GM12874 (cell line): ENCODE results near the gene VAT1L.

Experiments used
- TF ChIP-seq, protein P1 (sequence below): IDR thresholded peaks from 2 replicates; pipeline ENCODE4 v1.5.1; 2011; ENCODE audit warnings: low read depth, mild to moderate bottlenecking, control low read depth, low read length, moderate library complexity; ENCODE audit not compliant: insufficient read depth

VAT1L gene

DNA sequence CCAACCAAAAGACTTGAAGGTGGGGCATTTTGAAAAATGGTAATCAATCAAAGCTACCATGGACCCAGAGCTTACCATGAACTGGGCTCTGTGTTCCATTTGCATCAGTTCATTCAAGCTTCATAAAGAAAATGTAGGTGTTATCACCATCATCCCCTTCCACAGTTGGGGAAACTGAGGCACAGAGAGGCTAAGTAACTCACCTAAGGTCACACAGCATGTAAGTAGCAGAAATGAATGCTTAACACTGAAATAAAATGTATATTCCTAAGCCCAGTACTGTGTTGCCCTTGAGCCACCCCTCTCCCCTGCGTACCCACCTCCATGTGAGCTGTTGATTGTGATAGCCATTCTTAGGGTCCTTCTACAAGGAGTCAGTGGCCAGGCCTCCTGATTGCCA is 83.6 kb downstream of the VAT1L start:
- TF ChIP-seq, protein P1, sequence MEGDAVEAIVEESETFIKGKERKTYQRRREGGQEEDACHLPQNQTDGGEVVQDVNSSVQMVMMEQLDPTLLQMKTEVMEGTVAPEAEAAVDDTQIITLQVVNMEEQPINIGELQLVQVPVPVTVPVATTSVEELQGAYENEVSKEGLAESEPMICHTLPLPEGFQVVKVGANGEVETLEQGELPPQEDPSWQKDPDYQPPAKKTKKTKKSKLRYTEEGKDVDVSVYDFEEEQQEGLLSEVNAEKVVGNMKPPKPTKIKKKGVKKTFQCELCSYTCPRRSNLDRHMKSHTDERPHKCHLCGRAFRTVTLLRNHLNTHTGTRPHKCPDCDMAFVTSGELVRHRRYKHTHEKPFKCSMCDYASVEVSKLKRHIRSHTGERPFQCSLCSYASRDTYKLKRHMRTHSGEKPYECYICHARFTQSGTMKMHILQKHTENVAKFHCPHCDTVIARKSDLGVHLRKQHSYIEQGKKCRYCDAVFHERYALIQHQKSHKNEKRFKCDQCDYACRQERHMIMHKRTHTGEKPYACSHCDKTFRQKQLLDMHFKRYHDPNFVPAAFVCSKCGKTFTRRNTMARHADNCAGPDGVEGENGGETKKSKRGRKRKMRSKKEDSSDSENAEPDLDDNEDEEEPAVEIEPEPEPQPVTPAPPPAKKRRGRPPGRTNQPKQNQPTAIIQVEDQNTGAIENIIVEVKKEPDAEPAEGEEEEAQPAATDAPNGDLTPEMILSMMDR: no peak

DNA sequence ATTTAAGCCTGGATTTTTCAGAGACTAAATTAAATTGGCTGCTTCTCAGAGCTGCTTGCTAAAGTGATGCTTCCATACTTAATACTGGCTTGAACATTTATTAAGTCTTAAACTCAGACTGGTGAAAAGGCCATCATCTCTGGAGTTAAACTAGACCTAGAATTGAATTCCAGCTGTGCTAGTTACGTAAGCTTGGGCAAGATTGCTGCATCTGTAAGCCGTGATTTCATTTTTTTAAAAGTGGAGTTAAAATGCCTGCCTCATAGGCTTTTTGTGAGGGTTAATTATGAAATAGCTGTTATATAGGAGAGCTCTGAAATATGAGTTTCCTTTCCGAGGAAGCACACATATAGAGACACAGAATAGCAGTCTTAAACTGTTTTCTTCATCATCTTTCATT is 84.7 kb downstream of the VAT1L start:
- TF ChIP-seq, protein P1: no peak

GRCh38 chr16:77874347-77874746 is 86.0 kb downstream of the VAT1L start:
- TF ChIP-seq, protein P1: no peak

DNA sequence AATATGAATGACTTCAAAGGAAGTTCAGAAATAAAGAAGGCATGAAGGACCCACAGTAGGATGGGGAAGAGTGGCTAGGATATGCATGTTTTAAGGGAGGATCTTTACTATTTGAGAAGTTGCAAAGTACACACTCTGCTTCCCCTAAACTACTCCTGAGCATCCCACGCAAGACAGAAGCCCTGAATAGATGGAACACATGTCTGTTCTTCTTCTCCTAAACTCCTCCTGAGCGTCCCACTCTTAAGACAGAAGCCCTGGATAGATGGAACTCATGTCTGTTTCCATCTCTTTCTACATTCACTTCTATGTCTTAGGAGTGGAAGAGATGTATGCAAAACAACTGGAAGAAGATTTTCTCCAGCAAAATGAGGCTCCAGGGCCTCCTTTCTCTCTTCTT is 88.4 kb downstream of the VAT1L start:
- TF ChIP-seq, protein P1: no peak

GRCh38 chr16:77877712-77878347 is 89.5 kb downstream of the VAT1L start:
- TF ChIP-seq, protein P1: no peak

DNA sequence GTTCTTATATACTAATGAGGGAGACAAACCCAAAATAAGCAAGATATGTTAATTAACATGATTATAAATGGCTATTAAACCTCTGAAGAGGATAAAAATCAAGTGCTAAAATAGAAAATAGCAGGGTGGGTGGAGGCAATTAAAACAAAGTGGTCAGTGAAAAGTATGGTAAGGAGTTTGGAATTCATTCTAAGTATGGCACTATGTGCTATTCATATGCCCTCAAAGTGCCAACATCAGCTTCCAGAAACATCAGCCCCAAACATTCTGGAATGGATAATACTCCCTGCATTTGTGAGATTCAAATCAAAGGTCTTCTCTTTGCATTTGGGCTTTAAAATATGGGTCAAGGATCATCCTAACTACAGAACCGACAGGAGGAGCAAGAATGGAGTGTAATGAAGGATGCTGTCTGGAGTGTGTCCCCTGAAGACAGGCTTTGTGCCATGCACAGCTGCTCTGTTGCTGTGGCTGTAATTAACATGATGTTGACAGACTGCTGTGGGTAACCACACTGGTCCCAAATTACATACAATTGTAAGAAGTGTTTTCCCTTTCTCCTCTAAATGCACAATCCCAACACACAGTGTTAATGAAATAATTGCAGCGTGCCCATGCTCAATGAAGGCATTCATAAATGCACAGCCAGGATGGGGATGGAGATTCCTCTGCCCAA is 93.1 kb downstream of the VAT1L start:
- TF ChIP-seq, protein P1: no peak

DNA sequence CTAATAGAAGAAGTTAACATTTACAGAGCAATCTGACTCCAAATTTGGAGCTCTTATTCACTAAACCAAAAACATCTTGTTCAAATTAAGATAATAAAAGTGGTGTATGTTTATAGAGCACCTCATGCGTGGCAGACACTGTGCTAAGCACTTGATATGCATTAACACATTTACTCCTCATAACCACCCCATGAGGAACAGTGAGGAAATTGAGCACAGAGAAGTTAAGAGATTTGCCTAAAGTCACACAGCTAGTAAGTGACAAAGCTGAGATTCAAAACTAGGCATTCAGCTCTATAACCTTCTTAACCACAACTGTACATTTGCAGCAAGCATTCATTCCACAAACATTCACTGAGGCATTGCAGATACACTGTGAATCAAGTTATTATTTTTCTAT is 94.0 kb downstream of the VAT1L start:
- TF ChIP-seq, protein P1: no peak
